LNCAP (cell line): Measurements from ENCODE around the gene SLC25A33.

Experiments used
- CTCF ChIP-seq: fragments of 450-650 bp; IDR thresholded peaks from 2 replicates; pipeline ENCODE4 v1.5.1; 2017; ENCODE audit warnings: mild to moderate bottlenecking

SLC25A33 gene

GRCh38 chr1:9549955-9550546 is 10.8 kb downstream of the SLC25A33 start:
- TF ChIP-seq CTCF: no peak

- TF ChIP-seq CTCF: no peak
These were observed 12.7 kb downstream of the SLC25A33 start for GRCh38 chr1:9551984-9552383.

- TF ChIP-seq CTCF: no peak
These were observed 14.5 kb downstream of the SLC25A33 start for GRCh38 chr1:9553736-9554144.

GRCh38 chr1:9555942-9556341 is 16.7 kb downstream of the SLC25A33 start:
- TF ChIP-seq CTCF: no peak

GRCh38 chr1:9557624-9558023 is 18.4 kb downstream of the SLC25A33 start:
- no peak for TF ChIP-seq CTCF

GRCh38 chr1:9558271-9558945 is 19.1 kb downstream of the SLC25A33 start:
- TF ChIP-seq CTCF: no peak

GRCh38 chr1:9558946-9559545 is 19.8 kb downstream of the SLC25A33 start:
- no peak for TF ChIP-seq CTCF
